GM12878 (cell line): ENCODE data around the gene HSD17B1. TPM values are rescaled to one million over a fixed set of nuclear protein-coding genes. Genes with fewer than 3 reads are reported as not detected.

ENCODE experiments used
- ATF3 ChIP-seq: IDR thresholded peaks from 2 replicates; pipeline ENCODE4 v1.6.1; 2011; ENCODE audit warnings: low read depth, mild to moderate bottlenecking, low read length, moderate library complexity, borderline replicate concordance; ENCODE audit errors: extremely low read depth
- BCL11A ChIP-seq: IDR thresholded peaks from 2 replicates; pipeline ENCODE4 v1.6.1; 2011; ENCODE audit warnings: low read depth, low read length
- CBX5 ChIP-seq: sonication (generic); IDR thresholded peaks from 2 replicates; pipeline ENCODE4 v1.6.1; 2016; ENCODE audit warnings: low read depth, moderate library complexity, mild to moderate bottlenecking, inconsistent platforms
- CREM ChIP-seq: IDR thresholded peaks from 2 replicates; pipeline ENCODE4 v1.6.1; 2014; ENCODE audit warnings: antibody characterized with exemption, low read depth
- CTCF ChIP-seq, 3 experiments: IDR thresholded peaks in 2 of 3; conservative IDR thresholded peaks in 1 of 3; 2 replicates each; pipeline ENCODE4 v1.5.1; 2011; ENCODE audit warnings: low read depth in 3 of 3, low read length in 3 of 3, mild to moderate bottlenecking in 3 of 3, control low read depth in 2 of 3, moderate library complexity in 2 of 3, inconsistent platforms in 1 of 3, mixed read lengths in 1 of 3; ENCODE audit not compliant: control insufficient read depth in 2 of 3, insufficient read depth in 1 of 3; ENCODE audit errors: extremely low read depth in 1 of 3
- ESRRA ChIP-seq: IDR thresholded peaks from 2 replicates; pipeline ENCODE4 v1.6.1; 2012; ENCODE audit warnings: mild to moderate bottlenecking, low read length, improper control_type of control experiment
- FOXK2 ChIP-seq: fragments of 450-650 bp; IDR thresholded peaks from 2 replicates; pipeline ENCODE4 v1.6.1; 2017; ENCODE audit warnings: mild to moderate bottlenecking, moderate library complexity
- GATAD2B ChIP-seq: fragments of 450-650 bp; conservative IDR thresholded peaks from 2 replicates; pipeline ENCODE4 v1.6.1; 2017; ENCODE audit warnings: low read depth, mild to moderate bottlenecking, moderate library complexity
- JUNB ChIP-seq: IDR thresholded peaks from 2 replicates; pipeline ENCODE4 v1.6.1; 2016; ENCODE audit warnings: antibody characterized with exemption, mild to moderate bottlenecking
- KAT2A ChIP-seq: conservative IDR thresholded peaks from 2 replicates; pipeline ENCODE4 v1.6.1; 2011; ENCODE audit warnings: low read depth, low read length; ENCODE audit not compliant: control insufficient read depth
- KDM1A ChIP-seq: fragments of 200-600 bp; sonication (generic); IDR thresholded peaks from 2 replicates; pipeline ENCODE4 v1.6.1; 2016; ENCODE audit warnings: borderline replicate concordance
- KLF5 ChIP-seq: fragments of 450-650 bp; IDR thresholded peaks from 2 replicates; pipeline ENCODE4 v1.6.1; 2014; ENCODE audit warnings: mild to moderate bottlenecking; ENCODE audit not compliant: partially characterized antibody
- MEF2B ChIP-seq: fragments of 450-650 bp; IDR thresholded peaks from 2 replicates; pipeline ENCODE4 v1.6.1; 2018; ENCODE audit warnings: mild to moderate bottlenecking, moderate library complexity; ENCODE audit not compliant: partially characterized antibody, poor library complexity, severe bottlenecking
- MLLT1 ChIP-seq: fragments of 450-650 bp; IDR thresholded peaks from 2 replicates; pipeline ENCODE4 v1.6.1; 2016; ENCODE audit warnings: mild to moderate bottlenecking
- MXI1 ChIP-seq: fragments of 150-350 bp; IDR thresholded peaks from 2 replicates; pipeline ENCODE4 v1.6.1; 2011; ENCODE audit warnings: low read depth, mild to moderate bottlenecking, inconsistent platforms, low read length, improper control_type of control experiment
- NBN ChIP-seq: fragments of 450-650 bp; IDR thresholded peaks from 2 replicates; pipeline ENCODE4 v1.6.1; 2016
- NFXL1 ChIP-seq: fragments of 450-650 bp; IDR thresholded peaks from 2 replicates; pipeline ENCODE4 v1.6.1; 2017; ENCODE audit warnings: antibody characterized with exemption, mild to moderate bottlenecking, borderline replicate concordance
- NFYA ChIP-seq: IDR thresholded peaks from 2 replicates; pipeline ENCODE4 v1.6.1; 2011; ENCODE audit warnings: low read depth, mild to moderate bottlenecking, low read length, improper control_type of control experiment, borderline replicate concordance
- PBX3 ChIP-seq: IDR thresholded peaks from 2 replicates; pipeline ENCODE4 v1.6.1; 2011; ENCODE audit warnings: mild to moderate bottlenecking, low read depth, low read length, moderate library complexity; ENCODE audit not compliant: insufficient replicate concordance
- RFX5 ChIP-seq: IDR thresholded peaks from 2 replicates; pipeline ENCODE4 v1.6.1; 2011; ENCODE audit warnings: low read depth, low read length, improper control_type of control experiment
- SMAD5 ChIP-seq: IDR thresholded peaks from 2 replicates; pipeline ENCODE4 v1.6.1; 2016; ENCODE audit warnings: antibody characterized with exemption, low read depth
- SMC3 ChIP-seq: IDR thresholded peaks from 2 replicates; pipeline ENCODE4 v1.6.1; 2011; ENCODE audit warnings: low read length, improper control_type of control experiment, borderline replicate concordance
- SPI1 ChIP-seq: IDR thresholded peaks from 2 replicates; pipeline ENCODE4 v1.6.1; 2011; ENCODE audit warnings: low read depth, mild to moderate bottlenecking, low read length, moderate library complexity, borderline replicate concordance; ENCODE audit not compliant: insufficient read depth
- SUZ12 ChIP-seq: fragments of 200-600 bp; sonication (generic); IDR thresholded peaks from one replicate; pipeline ENCODE4 v1.6.1; 2018; ENCODE audit warnings: antibody characterized with exemption, mild to moderate bottlenecking; ENCODE audit not compliant: unreplicated experiment
- TBL1XR1 ChIP-seq: IDR thresholded peaks from 2 replicates; pipeline ENCODE4 v1.6.1; 2012; ENCODE audit warnings: low read depth, low read length, improper control_type of control experiment
- TCF12 ChIP-seq: IDR thresholded peaks from 2 replicates; pipeline ENCODE4 v1.6.1; 2011; ENCODE audit warnings: low read depth, mild to moderate bottlenecking, low read length
- TCF7 ChIP-seq: IDR thresholded peaks from 2 replicates; pipeline ENCODE4 v1.6.1; 2014; ENCODE audit warnings: antibody characterized with exemption, borderline replicate concordance
- ZBED1 ChIP-seq: IDR thresholded peaks from 2 replicates; pipeline ENCODE4 v1.6.1; 2016; ENCODE audit warnings: borderline replicate concordance
- ZNF207 ChIP-seq: fragments of 450-650 bp; IDR thresholded peaks from 2 replicates; pipeline ENCODE4 v1.6.1; 2014; ENCODE audit warnings: antibody characterized with exemption, mild to moderate bottlenecking, borderline replicate concordance
- ZSCAN29 ChIP-seq: fragments of 450-650 bp; IDR thresholded peaks from 2 replicates; pipeline ENCODE4 v1.6.1; 2017; ENCODE audit warnings: mild to moderate bottlenecking, moderate library complexity
- polyA plus RNA-seq, 11 experiments: library from polyadenylated mRNA; depleted of rRNA in 4 of 11; unstranded in 6 of 11; stranded (reverse) in 5 of 11; fragments of >200 nt; fragmentation: Nextera tagmentation in 4 of 11; fragmentation: Illumina TruSeq in 1 of 11; extraction: Ambion mirVana in 4 of 11; extraction: Trizol in 1 of 11; gene quantifications; 1 replicate in 1 of 11; 2 replicates in 10 of 11; pipeline versions ENCODE4 v1.2.1 to v1.2.3, GENCODE V29; 2011 to 2016; ENCODE audit warnings: inconsistent platforms in 2 of 11, missing spikeins in 2 of 11, low read depth in 1 of 11
- total RNA-seq, 4 experiments: library from RNA; depleted of rRNA in 3 of 4; stranded (reverse); fragments of >200 nt in 3 of 4; fragmentation: Illumina TruSeq in 1 of 4; extraction: Trizol in 1 of 4; gene quantifications; 2 replicates each; pipeline versions ENCODE4 v1.2.1 to v1.2.3, GENCODE V29; 2013 to 2021

HSD17B1 gene
- total and polyA plus RNA-seq, 10 of the 15 experiments (the other 5 are each of a cell fraction or from before 2014, with no cell fraction given): 0.15 to 1.1 (median 0.42) TPM

- TF ChIP-seq MEF2B (peak; percentile 99), SUZ12 (no peak), SMAD5 (0 out of 2 replicates have a peak, but pooled peaks have one; percentile 43), ESRRA (no peak), CBX5 (no peak), SPI1 (no peak), TBL1XR1 (no peak), GATAD2B (no peak; the same call in none of the 2 replicates), ZNF207 (no peak; the same call in 1 of the 2 replicates), CTCF (IDR thresholded peaks at IDR 0.05 in 2 of 3, conservative IDR thresholded peaks at IDR 0.05 in 1 of 3; ENCODE audit: control insufficient read depth in 2 of 3, extremely low read depth in 1 of 3, insufficient read depth in 1 of 3, low read depth in 3 of 3, low read length in 3 of 3) (no peak), SMC3 (no peak), NBN (no peak), JUNB (no peak), ZSCAN29 (no peak; the same call in 1 of the 2 replicates), TCF7 (no peak), KDM1A (no peak), KLF5 (no peak), MLLT1 (no peak), NFYA (no peak), ATF3 (peak; percentile 83; the same call in 1 of the 2 replicates), ZBED1 (no peak), BCL11A (0 out of 2 replicates have a peak, but pooled peaks have one; percentile 26), CREM (peak; percentile 41; the same call in 1 of the 2 replicates), RFX5 (no peak), PBX3 (no peak), KAT2A (no peak), TCF12 (0 out of 2 replicates have a peak, but pooled peaks have one; percentile 24), FOXK2 (no peak), NFXL1 (no peak), MXI1 (no peak)
These were observed 16.7 kb upstream of the HSD17B1 start, which contains the start of gene NAGLU (continued) for GRCh38 chr17:42536048-42536371.
